SK-N-SH treated with all-trans-retinoic acid at 6 μM for 48 hours (cell line): ENCODE data around the gene GID8.

Experiments
- ATAC-seq: fragments of 200-7000 bp; cut with Tn5 transposase; 3 replicates; pipeline ENCODE4 v1.9.1; 2020; ENCODE audit warnings: mild to moderate bottlenecking, moderate library complexity
- BACH2 ChIP-seq: fragments of 250-450 bp; sonication (Bioruptor Pico); IDR thresholded peaks from 2 replicates; pipeline ENCODE4 v1.9.0; 2021; ENCODE audit warnings: mild to moderate bottlenecking, borderline replicate concordance
- CREB5 ChIP-seq: fragments of 250-450 bp; sonication (Bioruptor Pico); IDR thresholded peaks from 2 replicates; pipeline ENCODE4 v1.5.1; 2020; ENCODE audit warnings: low read depth, mild to moderate bottlenecking, moderate library complexity
- CSDC2 ChIP-seq: fragments of 250-450 bp; sonication (Bioruptor Pico); IDR thresholded peaks from 2 replicates; pipeline ENCODE4 v1.5.0; 2020; ENCODE audit warnings: mild to moderate bottlenecking, moderate library complexity
- CSRNP3 ChIP-seq: fragments of 250-450 bp; sonication (Bioruptor Pico); IDR thresholded peaks from 2 replicates; pipeline ENCODE4 v1.5.1; 2021; ENCODE audit warnings: mild to moderate bottlenecking, moderate library complexity
- ESRRG ChIP-seq: fragments of 250-450 bp; sonication (Bioruptor Pico); IDR thresholded peaks from 2 replicates; pipeline ENCODE4 v1.6.1; 2021; ENCODE audit warnings: mild to moderate bottlenecking
- GLIS3 ChIP-seq: fragments of 250-450 bp; sonication (Bioruptor Pico); IDR thresholded peaks from 2 replicates; pipeline ENCODE4 v1.5.0; 2020; ENCODE audit warnings: mild to moderate bottlenecking, moderate library complexity
- ISL1 ChIP-seq: fragments of 250-450 bp; sonication (Bioruptor Pico); IDR thresholded peaks from 2 replicates; pipeline ENCODE4 v2.1.2; 2022; ENCODE audit warnings: mild to moderate bottlenecking, moderate library complexity
- OSR1 ChIP-seq: fragments of 250-450 bp; sonication (Bioruptor Pico); IDR thresholded peaks from 2 replicates; pipeline ENCODE4 v1.8.0; 2022; ENCODE audit warnings: moderate library complexity, mild to moderate bottlenecking, inconsistent platforms
- PATZ1 ChIP-seq: fragments of 250-450 bp; sonication (Bioruptor Pico); IDR thresholded peaks from 2 replicates; pipeline ENCODE4 v1.8.0; 2020; ENCODE audit warnings: mild to moderate bottlenecking, moderate library complexity, borderline replicate concordance
- POU6F1 ChIP-seq: fragments of 250-450 bp; sonication (Bioruptor Pico); IDR thresholded peaks from 2 replicates; pipeline ENCODE4 v1.8.0; 2021; ENCODE audit warnings: low read depth, mild to moderate bottlenecking, moderate library complexity, borderline replicate concordance
- PPARA ChIP-seq: fragments of 250-450 bp; sonication (Bioruptor Pico); IDR thresholded peaks from 2 replicates; pipeline ENCODE4 v1.5.0; 2020; ENCODE audit warnings: mild to moderate bottlenecking, borderline replicate concordance
- RARB ChIP-seq: fragments of 250-450 bp; sonication (Bioruptor Pico); IDR thresholded peaks from 2 replicates; pipeline ENCODE4 v1.8.0; 2021; ENCODE audit warnings: mild to moderate bottlenecking, moderate library complexity
- TCF4 ChIP-seq: fragments of 250-450 bp; sonication (Bioruptor Pico); IDR thresholded peaks from 2 replicates; pipeline ENCODE4 v1.8.0; 2021; ENCODE audit warnings: mild to moderate bottlenecking, moderate library complexity, borderline replicate concordance
- TOX ChIP-seq: fragments of 250-450 bp; sonication (Bioruptor Pico); IDR thresholded peaks from 2 replicates; pipeline ENCODE4 v1.8.0; 2021; ENCODE audit warnings: mild to moderate bottlenecking, moderate library complexity, borderline replicate concordance
- TSHZ2 ChIP-seq: fragments of 250-450 bp; sonication (Bioruptor Pico); IDR thresholded peaks from 2 replicates; pipeline ENCODE4 v1.5.0; 2020; ENCODE audit warnings: mild to moderate bottlenecking, moderate library complexity
- ZFP3 ChIP-seq: fragments of 250-450 bp; sonication (Bioruptor Pico); IDR thresholded peaks from 2 replicates; pipeline ENCODE4 v1.5.0; 2020; ENCODE audit warnings: mild to moderate bottlenecking, moderate library complexity
- ZFP30 ChIP-seq: fragments of 450-650 bp; formaldehyde crosslinking; IDR thresholded peaks from 2 replicates; pipeline ENCODE4 v1.5.0; 2022; ENCODE audit warnings: mild to moderate bottlenecking, moderate library complexity
- ZNF70 ChIP-seq: fragments of 450-650 bp; formaldehyde crosslinking; IDR thresholded peaks from 2 replicates; pipeline ENCODE4 v1.5.0; 2020; ENCODE audit warnings: mild to moderate bottlenecking, moderate library complexity
- ZNF8 ChIP-seq: fragments of 450-650 bp; formaldehyde crosslinking; IDR thresholded peaks from 2 replicates; pipeline ENCODE4 v1.5.0; 2020; ENCODE audit warnings: mild to moderate bottlenecking, moderate library complexity

The GID8 gene

GRCh38 chr20:62942456-62942855 is 4.5 kb downstream of the GID8 start (continued):
- TF ChIP-seq POU6F1: no peak
- TF ChIP-seq CREB5: no peak

GRCh38 chr20:62943396-62943795 is 5.4 kb downstream of the GID8 start:
- TF ChIP-seq BACH2 (CRISPR knock-in tag) (no peak), TSHZ2 (CRISPR knock-in tag) (no peak), ZFP30 (CRISPR knock-in tag) (no peak), ISL1 (CRISPR knock-in tag) (no peak), ZNF8 (CRISPR knock-in tag) (no peak)
- no peak for ATAC-seq

GRCh38 chr20:62944184-62944583 is 6.2 kb downstream of the GID8 start:
- TF ChIP-seq ZNF8 (CRISPR knock-in tag): no peak
- TF ChIP-seq TCF4 (CRISPR knock-in tag): no peak
- TF ChIP-seq CREB5: no peak
- TF ChIP-seq OSR1 (CRISPR knock-in tag): no peak
- no peak for TF ChIP-seq CSRNP3 (CRISPR knock-in tag)
- no peak for TF ChIP-seq BACH2 (CRISPR knock-in tag)
- no peak for TF ChIP-seq TOX (CRISPR knock-in tag)
- TF ChIP-seq RARB: no peak
- TF ChIP-seq ZNF70 (CRISPR knock-in tag): no peak
- TF ChIP-seq ZFP3 (CRISPR knock-in tag): no peak
- TF ChIP-seq TSHZ2 (CRISPR knock-in tag): no peak
- TF ChIP-seq PPARA: no peak
- TF ChIP-seq GLIS3 (CRISPR knock-in tag): no peak

GRCh38 chr20:62944746-62945145 is 6.8 kb downstream of the GID8 start:
- no peak for ATAC-seq
- TF ChIP-seq RARB (no peak), ESRRG (CRISPR knock-in tag) (no peak), ZNF70 (CRISPR knock-in tag) (no peak), ZFP30 (CRISPR knock-in tag) (no peak), TCF4 (CRISPR knock-in tag) (no peak), PATZ1 (no peak), TSHZ2 (CRISPR knock-in tag) (no peak), TOX (CRISPR knock-in tag) (no peak), BACH2 (CRISPR knock-in tag) (no peak), CSDC2 (CRISPR knock-in tag) (no peak)

More at GRCh38 chr20:62944184-62944583, 6.2 kb downstream of the GID8 start:
- ATAC-seq: no peak
